ENCODE measurements around the gene PERM1.
"Not testable (repeated sequence)": the region's sequence is repeated elsewhere in the genome, so short reads cannot be mapped to it uniquely, and the experiment has no call there.

The PERM1 gene, protein sequence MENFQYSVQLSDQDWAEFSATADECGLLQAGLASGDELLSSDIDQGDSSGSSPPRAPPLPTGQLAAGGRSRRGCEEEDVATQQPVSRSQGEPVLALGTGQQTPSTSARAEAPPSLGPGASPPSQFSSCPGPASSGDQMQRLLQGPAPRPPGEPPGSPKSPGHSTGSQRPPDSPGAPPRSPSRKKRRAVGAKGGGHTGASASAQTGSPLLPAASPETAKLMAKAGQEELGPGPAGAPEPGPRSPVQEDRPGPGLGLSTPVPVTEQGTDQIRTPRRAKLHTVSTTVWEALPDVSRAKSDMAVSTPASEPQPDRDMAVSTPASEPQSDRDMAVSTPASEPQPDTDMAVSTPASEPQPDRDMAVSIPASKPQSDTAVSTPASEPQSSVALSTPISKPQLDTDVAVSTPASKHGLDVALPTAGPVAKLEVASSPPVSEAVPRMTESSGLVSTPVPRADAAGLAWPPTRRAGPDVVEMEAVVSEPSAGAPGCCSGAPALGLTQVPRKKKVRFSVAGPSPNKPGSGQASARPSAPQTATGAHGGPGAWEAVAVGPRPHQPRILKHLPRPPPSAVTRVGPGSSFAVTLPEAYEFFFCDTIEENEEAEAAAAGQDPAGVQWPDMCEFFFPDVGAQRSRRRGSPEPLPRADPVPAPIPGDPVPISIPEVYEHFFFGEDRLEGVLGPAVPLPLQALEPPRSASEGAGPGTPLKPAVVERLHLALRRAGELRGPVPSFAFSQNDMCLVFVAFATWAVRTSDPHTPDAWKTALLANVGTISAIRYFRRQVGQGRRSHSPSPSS

DNA sequence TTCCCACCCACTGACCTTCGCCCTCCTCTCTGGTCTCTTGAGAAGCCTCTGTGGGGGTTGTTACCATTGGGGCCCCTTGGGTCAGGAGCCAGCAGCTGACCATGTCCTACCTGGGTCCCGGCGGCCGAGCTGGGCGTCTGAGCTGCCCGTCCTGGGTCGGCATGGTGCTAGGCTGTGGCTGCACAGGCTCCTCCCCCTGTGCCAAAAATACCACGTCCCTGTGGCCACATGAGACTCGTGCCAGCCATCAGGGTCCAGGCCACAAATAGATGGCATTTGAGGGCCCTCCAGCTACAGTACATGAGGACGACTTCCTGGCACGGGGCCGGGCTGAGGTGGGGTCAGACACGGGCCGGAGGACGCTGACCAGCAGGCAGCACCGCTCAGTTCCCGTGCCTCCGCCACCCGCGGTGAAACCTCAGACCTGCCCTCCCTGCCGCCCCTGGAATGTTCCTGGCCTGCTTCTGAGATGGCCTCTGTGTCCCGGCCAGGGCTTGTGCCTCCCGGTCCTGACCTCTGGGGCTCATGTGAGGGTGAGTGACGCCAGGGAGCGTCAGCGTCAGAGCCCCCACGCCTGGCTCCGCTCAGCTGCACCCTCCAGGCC lies at the start of gene PERM1:
Gene PERM1 (minus strand): TSS at position 139 of the 604 bp plus-strand sequence. CDS start 1,064 bp downstream, outside the sequence.
- DNase-seq (ENCODE audit: low spot score), result no peak

DNA sequence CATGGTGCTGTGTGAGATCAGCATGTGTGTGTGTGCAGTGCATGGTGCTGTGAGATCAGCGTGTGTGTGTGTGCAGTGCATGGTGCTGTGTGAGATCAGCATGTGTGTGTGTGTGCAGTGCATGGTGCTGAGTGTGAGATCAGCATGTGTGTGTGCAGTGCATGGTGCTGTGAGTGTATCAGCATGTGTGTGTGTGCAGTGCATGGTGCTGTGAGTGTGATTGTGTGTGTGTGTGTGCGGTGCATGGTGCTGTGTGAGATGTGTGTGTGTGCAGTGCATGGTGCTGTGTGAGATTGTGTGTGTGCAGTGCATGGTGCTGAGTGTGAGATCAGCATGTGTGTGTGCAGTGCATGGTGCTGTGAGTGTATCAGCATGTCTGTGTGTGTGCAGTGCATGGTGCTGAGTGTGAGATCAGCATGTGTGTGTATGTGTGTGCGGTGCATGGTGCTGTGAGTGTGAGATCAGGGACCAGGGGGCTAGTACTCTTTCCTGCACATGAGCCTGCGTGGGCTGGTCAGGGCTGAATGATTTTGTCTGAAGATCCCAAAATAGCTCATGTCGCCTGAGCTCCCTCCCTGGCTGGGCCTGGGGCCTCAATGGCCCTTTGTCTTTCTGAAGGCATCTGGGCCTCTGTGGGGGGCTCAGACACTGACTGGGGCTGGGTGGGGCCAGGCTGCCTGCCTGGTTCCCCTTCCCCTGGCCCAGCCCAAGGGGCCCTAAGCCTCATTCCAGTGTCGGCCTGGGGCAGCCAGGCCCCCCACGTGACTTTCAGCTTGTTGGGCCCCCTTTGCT lies 49.2 kb upstream of the PERM1 start:
- DNase-seq (ENCODE audit: low spot score), result not testable (repeated sequence)

DNA sequence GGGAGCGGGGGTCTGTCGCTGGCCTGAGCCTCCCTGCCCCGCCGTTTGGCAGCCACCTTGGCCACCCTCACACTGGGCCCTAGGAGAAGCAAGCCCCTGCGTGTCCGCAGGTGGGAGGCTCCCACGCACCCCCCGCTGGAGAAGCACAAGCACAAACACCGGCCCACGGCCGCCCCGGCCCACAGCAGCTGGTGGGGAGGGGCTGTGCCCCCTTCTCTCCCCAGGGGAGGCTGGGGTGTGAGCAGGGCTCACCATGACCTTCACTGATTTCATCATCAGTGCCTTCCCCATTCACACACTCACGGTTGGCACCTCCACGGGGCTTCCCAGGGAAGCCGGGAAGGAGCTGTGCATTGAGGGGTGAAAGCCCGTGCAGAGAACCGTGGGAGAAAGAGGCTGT lies 45.9 kb upstream of the PERM1 start:
- no peak for DNase-seq (ENCODE audit: low spot score)

DNA sequence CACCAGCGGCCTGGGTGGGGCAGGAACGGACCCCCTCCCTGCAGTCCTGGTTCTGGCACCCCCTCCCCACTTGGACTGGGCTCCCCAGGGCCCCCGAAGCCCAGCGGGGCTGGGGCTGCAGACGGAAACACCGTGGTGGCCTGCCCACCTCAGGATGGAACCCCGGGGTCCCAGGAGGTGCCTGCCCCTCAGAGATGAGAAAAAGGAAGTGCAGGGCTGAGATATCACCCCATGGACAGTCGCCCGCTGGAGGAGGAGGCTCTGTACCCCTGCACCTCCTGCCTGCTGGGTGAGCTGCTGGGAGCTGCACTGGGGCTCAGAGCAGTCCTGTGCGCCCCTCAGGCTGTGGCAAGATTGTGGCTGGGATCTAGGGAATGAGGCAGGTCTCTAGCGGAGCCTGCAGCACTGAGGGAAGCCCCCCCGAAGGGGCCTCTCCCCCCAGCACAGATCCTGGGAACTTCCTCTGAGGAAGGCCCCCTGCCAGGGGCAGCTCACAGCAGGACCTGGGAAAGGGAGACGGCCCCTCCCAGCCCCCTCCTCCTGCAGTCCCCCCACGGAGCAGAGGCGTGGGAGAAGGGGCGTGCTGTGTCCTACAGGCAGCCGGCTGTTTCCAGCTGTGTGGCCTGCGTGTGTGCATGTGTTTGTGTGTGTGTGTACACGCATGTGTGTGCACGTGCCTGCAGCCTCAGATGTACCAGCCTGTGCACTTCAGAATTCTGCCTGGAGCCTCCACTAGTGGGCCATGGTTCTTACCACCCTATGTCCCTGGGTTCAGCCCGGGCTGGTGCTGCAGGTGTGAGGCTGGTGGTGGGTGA lies 44.9 kb upstream of the PERM1 start:
- no peak for DNase-seq (ENCODE audit: low spot score)

DNA sequence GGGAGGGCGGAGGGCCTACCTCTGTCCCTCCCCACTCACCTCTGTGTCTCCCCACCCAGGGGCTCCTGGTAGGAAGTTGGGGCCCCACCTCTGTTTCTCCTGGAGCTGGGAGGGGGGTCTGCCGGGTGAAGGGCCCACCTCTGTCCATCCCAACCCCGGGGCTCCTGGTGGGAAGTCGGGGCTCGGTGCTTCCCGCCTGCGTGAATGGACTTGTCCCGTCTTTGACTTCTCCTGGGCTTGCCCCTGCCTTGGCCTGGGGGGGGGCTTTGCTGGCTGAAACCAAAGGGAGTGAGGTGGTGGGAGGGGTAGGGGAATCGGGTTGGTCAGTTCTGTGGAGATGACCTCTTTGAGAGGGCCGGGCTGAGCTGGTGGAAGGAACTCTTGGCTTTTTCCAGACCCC lies 43.8 kb upstream of the PERM1 start:
- DNase-seq (ENCODE audit: low spot score), result no peak

DNA sequence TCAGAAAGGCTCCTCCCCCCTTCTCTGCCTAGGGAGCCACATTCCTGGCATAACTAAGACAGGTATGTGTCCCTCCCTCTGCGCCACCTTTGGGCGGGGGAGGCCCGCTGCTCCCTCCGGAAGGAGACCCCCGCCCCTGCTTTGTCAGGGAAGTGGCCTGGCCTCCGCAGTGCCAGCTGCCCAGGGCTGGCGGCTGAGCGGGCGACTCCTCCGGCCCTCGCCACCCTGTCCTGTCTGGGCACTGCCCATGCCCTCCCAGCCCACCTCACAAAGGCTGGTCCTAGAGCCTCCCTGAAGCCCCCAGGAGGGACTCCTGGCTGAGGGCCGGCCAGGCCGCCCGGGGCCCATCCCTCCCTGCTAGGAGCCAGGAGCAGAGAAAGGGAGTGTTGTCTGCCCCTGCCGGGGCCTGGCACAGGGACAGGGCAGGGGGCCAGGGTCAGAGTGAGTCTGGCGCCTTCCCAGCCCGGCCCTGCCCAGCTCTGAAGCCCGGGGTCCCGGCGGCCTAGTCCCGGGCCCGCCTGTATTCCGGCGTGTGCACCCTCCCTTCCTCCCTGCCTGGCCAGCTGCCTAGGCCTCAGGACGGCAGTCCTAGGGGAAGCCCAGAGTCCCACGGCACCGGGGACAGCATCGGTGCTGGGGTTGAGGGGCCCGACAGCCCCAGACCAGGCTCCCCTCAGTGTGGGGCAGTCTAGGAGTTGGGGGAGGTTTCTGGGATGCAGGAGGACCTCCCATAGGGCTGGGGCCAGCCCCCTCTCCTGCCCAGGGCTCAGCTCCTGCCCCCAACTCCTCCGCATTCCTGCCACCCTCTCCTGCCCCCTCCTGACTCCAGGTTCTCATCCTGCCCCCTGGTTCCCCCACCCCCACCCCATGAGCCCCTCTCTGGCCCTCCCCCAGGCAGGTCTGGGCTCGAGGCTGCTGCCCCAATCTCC lies 43.1 kb upstream of the PERM1 start:
- DNase-seq (ENCODE audit: low spot score), result no peak

DNA sequence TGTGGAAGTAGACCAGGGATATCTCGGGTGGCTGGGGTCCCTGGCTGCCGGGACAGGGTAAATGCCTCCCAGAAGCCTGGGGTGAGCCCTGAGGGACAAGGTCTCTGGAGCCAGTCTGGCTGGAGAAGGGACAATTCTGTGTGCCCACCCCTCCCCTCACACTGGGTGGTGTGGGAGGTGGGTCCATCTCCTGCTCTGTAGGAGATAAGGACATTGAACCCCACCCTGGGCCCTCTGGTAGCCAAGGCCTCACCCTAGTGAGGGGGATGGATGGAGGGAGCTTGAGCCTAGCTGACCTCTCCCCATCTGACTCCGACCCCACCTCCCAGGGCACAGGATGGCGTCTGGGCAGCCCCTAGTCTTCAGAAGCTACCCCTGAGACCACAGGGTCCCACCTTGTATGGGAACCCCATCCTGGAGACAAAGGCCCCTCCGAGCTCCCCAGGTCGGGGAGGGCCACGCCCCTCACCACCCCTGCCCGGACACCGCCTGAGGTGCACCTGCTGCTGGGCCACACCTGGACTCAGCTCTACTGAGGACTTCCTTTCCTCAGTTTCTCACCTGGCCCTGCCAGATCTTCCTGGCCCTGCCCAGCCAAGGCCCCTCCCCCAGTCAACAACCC lies 42.4 kb upstream of the PERM1 start:
- DNase-seq (ENCODE audit: low spot score), result peak; percentile 48

DNA sequence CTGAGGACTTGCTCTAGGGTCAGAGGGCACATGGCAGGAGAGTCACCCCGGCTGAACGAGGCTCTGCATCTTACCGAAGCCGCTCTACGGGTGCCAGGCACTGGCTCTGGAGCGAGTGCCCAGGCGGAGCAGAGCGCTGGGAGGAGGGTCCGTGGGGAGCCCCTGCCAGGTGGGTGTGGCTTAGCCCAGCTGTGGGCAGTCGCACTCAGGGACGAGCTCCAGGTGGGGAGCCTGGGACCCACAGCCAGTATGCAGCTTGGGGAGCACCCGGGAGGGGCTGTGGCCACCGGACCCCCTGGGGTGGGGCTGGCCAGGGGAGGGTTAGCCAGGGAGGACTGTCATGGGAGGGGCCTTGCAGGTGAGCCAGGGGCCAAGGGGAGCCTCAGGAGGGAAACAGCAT lies 41.8 kb upstream of the PERM1 start:
- DNase-seq (ENCODE audit: low spot score), result no peak

DNA sequence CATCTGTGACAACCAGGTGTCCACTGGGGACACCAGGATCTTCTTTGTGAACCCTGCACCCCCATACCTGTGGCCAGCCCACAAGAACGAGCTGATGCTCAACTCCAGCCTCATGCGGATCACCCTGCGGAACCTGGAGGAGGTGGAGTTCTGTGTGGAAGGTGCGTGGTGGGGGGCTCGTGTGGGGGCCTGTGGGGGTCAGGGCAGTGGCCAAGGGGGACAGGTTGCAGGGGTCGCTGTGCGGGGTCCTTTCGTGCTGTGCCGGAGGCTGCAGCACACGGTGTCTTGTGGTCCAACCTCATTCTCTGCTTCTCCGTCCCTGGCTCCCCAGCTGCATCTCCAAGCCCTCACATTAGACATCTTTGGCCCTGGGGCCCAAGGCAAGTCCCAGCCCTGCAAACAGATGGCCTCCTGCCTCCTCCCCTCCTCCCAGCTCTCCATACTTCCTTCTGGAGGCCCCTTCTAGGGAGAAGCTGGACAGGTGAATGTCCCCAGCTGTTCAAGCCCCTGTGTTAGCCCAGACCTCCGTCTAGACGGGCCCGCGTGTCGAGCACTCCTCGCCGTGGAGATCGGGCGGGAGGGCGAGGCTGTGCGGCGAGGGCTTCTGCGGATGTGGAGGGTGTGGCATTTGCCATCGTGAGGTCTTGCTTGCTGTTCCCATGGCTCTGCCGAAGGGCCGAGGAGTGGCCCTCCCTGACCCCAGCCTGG lies 40.6 kb upstream of the PERM1 start:
- no peak for DNase-seq (ENCODE audit: low spot score)

DNA sequence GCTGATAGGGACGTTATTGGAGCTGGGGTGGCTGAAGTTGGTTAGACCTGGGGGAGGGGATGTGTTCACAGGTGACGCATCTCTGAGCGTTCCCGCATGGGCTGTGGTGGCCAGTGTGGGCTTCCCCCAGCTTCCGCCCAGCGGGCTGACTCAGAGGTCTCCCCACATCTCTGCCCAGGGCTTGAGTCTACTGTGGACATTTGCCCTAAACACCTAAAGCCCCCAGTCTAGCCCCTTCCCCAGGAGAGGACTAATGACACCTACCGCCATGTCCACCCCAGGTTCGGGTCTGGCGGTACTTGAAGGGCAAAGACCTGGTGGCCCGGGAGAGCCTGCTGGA lies 40.0 kb upstream of the PERM1 start:
- no peak for DNase-seq (ENCODE audit: low spot score)

DNA sequence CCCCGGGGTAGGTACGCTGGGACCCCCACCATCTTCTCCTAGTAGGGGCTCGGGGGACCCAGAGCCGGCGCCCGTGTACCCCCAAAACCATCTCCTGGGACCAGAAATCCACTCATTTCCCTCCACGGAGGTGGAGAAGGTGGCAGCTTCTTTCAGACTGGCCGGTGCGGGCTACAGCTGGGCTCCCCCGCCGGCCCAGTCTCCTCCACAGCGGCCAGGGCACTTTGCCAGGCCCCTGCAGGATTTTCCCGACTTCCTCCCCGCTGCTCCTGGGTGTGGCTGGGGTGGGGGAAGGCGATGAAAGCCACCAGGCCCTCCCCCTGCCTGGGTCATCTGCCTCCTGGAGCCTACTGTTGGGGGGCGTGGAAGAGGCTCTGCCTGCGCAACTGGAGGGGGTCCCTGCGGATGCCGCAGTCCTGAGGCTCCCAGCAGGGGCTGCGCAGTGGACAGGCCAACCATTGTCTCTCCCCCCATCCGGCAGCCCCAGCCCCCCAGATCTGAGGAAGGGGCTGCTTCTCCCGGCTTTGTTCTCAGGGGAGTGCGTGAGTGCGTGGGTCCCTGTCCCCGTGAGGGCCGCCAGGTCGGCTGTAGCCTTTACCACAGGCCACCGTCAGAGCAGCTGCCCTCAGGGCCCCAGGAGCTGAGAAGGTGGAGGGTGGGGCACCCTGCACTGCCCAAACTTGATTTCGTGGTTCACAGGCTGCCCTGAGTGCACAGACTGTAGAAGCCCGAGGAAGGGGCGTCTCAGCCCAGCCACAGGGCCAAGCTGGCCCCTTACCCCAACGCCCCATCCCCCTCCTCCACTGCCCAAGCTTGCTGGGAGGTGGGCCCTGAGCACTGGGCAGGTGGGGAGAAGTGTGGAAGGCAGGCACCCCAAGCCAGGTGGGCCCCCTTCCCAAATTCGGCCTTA lies 39.4 kb upstream of the PERM1 start:
- DNase-seq (ENCODE audit: low spot score), result no peak

DNA sequence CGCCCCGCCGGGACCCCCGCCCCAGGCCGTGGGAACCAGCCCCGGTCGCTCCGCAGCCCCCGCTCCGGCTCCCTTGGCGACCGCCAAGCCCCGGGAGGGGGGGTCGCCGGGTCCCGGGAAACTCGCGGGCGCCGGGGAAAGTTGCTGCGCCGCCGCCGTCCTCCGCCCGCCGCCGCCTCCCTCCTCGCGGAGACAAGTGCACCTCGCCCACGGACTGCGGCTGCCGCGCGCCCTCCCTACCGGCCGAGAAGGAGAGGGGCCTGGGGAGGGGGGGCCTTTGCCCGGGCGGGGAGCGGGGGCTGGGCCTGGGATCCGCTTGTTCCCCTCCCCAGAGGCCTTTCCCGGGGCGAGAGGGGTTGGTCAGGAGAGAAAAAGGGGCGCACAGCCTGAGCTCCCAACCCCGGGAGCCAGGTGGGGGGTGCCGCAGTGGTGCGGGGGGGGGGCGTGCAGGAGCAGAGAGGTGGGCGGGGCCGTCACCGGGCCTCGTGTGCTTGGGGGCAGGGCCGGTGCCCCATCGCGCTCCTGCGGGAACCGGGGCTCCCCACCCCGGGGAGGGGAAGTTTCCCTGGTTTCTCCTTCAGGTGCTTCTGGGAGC lies 38.6 kb upstream of the PERM1 start:
- DNase-seq (ENCODE audit: low spot score), result no peak

DNA sequence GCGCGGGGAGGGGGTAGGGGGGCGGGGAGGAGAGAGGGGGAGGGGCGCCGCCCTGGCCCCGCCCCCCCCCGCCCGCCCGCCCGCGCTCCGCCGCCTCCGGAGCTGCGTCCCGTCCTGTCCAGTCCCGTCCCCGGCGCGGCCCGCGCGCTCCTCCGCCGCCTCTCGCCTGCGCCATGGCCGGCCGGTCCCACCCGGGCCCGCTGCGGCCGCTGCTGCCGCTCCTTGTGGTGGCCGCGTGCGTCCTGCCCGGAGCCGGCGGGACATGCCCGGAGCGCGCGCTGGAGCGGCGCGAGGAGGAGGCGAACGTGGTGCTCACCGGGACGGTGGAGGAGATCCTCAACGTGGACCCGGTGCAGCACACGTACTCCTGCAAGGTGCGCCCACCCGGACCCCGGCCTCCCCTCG lies 38.1 kb upstream of the PERM1 start, which contains the start of gene AGRN:
Gene AGRN (plus strand): TSS at position 121 of the 405 bp plus-strand sequence. CDS start 53 bp downstream, at position 174.
- peak; percentile 24 for DNase-seq (ENCODE audit: low spot score)

DNA sequence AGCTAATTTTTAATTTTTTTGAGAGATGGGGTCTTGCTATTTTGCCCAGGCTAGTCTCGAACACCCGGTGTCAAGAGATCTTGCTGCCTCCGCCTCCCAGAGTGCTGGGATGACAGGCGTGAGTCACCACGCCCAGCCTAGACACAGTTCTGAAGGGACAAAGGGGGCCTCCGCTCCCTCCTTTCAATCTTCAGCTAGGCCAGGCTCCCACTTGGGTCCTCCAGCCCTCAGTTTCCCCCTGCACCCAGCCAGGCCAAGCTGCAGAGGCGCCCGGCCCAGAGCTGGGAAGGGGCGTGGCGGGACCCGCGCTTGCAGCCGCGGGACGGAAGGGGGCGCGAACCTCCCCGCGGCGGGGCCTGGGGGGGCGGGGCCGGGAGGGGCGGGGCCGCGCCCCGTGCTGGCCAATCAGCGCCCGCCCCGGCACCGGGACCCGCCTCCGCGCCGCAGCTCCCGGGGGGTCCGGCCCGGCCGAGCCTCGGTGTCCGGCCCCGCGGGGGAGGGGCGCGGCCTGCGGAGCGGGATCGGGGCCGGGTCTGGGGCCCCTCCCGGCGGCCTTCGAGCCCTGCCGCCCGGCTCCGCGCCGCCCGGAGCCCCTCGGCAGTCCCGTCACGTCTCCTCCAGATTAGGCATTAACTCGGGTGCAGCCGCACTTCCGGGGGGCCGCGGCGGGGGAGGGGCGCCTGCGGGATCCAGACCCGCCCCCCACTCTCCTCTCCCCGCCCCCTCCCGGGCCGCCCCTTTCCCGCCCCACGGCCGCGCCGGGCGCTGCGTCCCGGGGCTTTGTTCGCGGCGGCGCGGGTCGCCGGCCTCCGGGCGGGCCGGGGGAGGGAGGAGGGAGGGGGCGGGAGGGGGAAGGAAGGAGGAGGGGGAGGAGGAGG lies 37.5 kb upstream of the PERM1 start:
- DNase-seq (ENCODE audit: low spot score), result peak; percentile 80

DNA sequence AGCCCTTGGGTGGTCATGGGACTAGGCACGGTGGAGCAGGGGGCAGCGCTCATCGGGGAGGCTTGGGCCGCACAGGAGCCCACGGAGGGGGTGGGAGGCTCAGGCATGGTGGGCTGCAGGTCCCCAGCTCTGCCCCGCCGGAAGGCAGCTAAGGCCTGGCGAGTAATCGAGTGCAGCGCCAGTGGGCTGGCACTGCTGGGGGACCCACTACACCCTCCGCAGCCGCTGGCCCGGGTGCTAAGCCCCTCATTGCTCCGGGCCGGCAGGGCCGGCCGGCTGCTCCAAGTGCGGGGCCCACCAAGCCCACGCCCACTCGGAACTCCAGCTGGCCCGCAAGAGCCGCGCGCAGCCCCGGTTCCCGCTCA lies 36.4 kb upstream of the PERM1 start:
- DNase-seq (ENCODE audit: low spot score), result not testable (repeated sequence)

All from hematopoietic multipotent progenitor cell treated with erythropoietin and hydrocortisone succinate and interleukin-3 and kit ligand, for 15 days (in vitro differentiated cells).